GM19025 (cell line): Measurements from ENCODE around the gene PDK2.
"Not testable (repeated sequence)": the region's sequence is repeated elsewhere in the genome, so short reads cannot be mapped to it uniquely, and the experiment has no call there.

Source experiments
- ATAC-seq: cut with Tn5 transposase; IDR thresholded peaks from one replicate; pipeline ENCODE4 v1.9.1; 2021; ENCODE audit warnings: mild to moderate bottlenecking, low read depth, moderate library complexity; ENCODE audit not compliant: unreplicated experiment

The PDK2 gene

GRCh38 chr17:50057521-50057991 is 37.6 kb upstream of the PDK2 start:
- ATAC-seq = no peak

- no peak for ATAC-seq
Observed at GRCh38 chr17:50058296-50058953, 36.7 kb upstream of the PDK2 start.

GRCh38 chr17:50059256-50059655 is 35.9 kb upstream of the PDK2 start:
- ATAC-seq = no peak

GRCh38 chr17:50059759-50060273 is 35.3 kb upstream of the PDK2 start:
- no peak for ATAC-seq

- ATAC-seq = no peak
Observed at GRCh38 chr17:50060951-50061712, 34.0 kb upstream of the PDK2 start.

- ATAC-seq = not testable (repeated sequence)
Observed at GRCh38 chr17:50061713-50062045, 33.5 kb upstream of the PDK2 start.

- ATAC-seq = no peak
Observed at GRCh38 chr17:50062293-50063243, 32.6 kb upstream of the PDK2 start.

GRCh38 chr17:50063561-50064252 is 31.4 kb upstream of the PDK2 start:
- no peak for ATAC-seq

GRCh38 chr17:50064253-50065001 is 30.7 kb upstream of the PDK2 start:
- ATAC-seq = no peak

- no peak for ATAC-seq
Observed at GRCh38 chr17:50065056-50065455, 30.1 kb upstream of the PDK2 start.

- no peak for ATAC-seq
Observed at GRCh38 chr17:50066995-50067394, 28.2 kb upstream of the PDK2 start.

GRCh38 chr17:50067996-50068395 is 27.2 kb upstream of the PDK2 start:
- ATAC-seq = no peak

- ATAC-seq = no peak
Observed at GRCh38 chr17:50070908-50071680, 24.1 kb upstream of the PDK2 start.

- no peak for ATAC-seq
Observed at GRCh38 chr17:50071692-50072091, 23.5 kb upstream of the PDK2 start.

- ATAC-seq = no peak
Observed at GRCh38 chr17:50072130-50072529, 23.0 kb upstream of the PDK2 start.

- ATAC-seq = no peak
Observed at GRCh38 chr17:50072925-50073324, 22.2 kb upstream of the PDK2 start.

- no peak for ATAC-seq
Observed at GRCh38 chr17:50074227-50074626, 20.9 kb upstream of the PDK2 start.

GRCh38 chr17:50075446-50076032 is 19.6 kb upstream of the PDK2 start:
- no peak for ATAC-seq
